ENCODE measurements around the gene S100A4. TPM values are rescaled to one million over a fixed set of nuclear protein-coding genes. Genes with fewer than 3 reads are reported as not detected.
"Not testable (repeated sequence)": the region's sequence is repeated elsewhere in the genome, so short reads cannot be mapped to it uniquely, and the experiment has no call there.

Gene S100A4
- total RNA-seq, 2 experiments from 2014 or later = 898 to 906 TPM

- DNase-seq (no peak), ATAC-seq (no peak)
- Mint-ChIP-seq H3K27me3 (peaks cover 33% of the 10 kb centered on the region), H3K4me3 (no peak overlapping the region), H3K9me3 (ENCODE audit: low read depth) (no peaks in the 10 kb centered on the region), H3K27ac (no peak overlapping the region), H3K36me3 (no peaks in the 10 kb centered on the region), H3K4me1 (peaks cover 10% of the 10 kb centered on the region)
- CTCF ChIA-PET = interaction anchor here (1.0 to 2.9 kb wide), 3 partner anchors 17 to 66 kb away, joined by 3 to 17 read pairs (median 5); no protein-coding TSS in a partner anchor
Observed at GRCh38 chr1:153577138-153577537, 31.5 kb upstream of the S100A4 start.

- Mint-ChIP-seq H3K27me3 (peaks cover 33% of the 10 kb centered on the region), H3K4me1 (peaks cover 16% of the 10 kb centered on the region)
- CTCF ChIA-PET = interaction anchor here (0.6 to 2.9 kb wide), 2 partner anchors 64 to 85 kb away, joined by 3 to 17 read pairs; no protein-coding TSS in a partner anchor
- not testable (repeated sequence) for H3K27ac Mint-ChIP-seq; DNase-seq; ATAC-seq; H3K9me3 Mint-ChIP-seq (ENCODE audit: low read depth); H3K4me3 Mint-ChIP-seq; H3K36me3 Mint-ChIP-seq
Observed at GRCh38 chr1:153575497-153575896, 29.9 kb upstream of the S100A4 start.

- CTCF ChIA-PET, ATAC-seq: not testable (repeated sequence)
Observed at GRCh38 chr1:153575081-153575491, 29.5 kb upstream of the S100A4 start.

GRCh38 chr1:153573351-153573750 is 27.7 kb upstream of the S100A4 start:
- Mint-ChIP-seq H3K4me3 (no peak overlapping the region), H3K9me3 (ENCODE audit: low read depth) (no peaks in the 10 kb centered on the region), H3K27me3 (peaks cover 27% of the 10 kb centered on the region), H3K36me3 (no peaks in the 10 kb centered on the region), H3K4me1 (peaks cover 24% of the 10 kb centered on the region), H3K27ac (peak overlapping the region; percentile 42)
- DNase-seq = no peak
- no peak for ATAC-seq
- CTCF ChIA-PET = interaction anchor here (1.0 to 7.3 kb wide), 9 partner anchors 13 to 194 kb away, joined by 3 to 214 read pairs (median 5); partner anchors contain the start of genes CHTOP, ILF2, S100A13 and S100A6

More at GRCh38 chr1:153575081-153575491, 29.5 kb upstream of the S100A4 start:
- peaks cover 33% of the 10 kb centered on the region for H3K27me3 Mint-ChIP-seq
- H3K27ac Mint-ChIP-seq; H3K36me3 Mint-ChIP-seq; H3K9me3 Mint-ChIP-seq (ENCODE audit: low read depth); DNase-seq; H3K4me3 Mint-ChIP-seq: not testable (repeated sequence)
- peaks cover 16% of the 10 kb centered on the region for H3K4me1 Mint-ChIP-seq

- Mint-ChIP-seq H3K27ac (peak overlapping the region; percentile 42), H3K9me3 (ENCODE audit: low read depth) (no peaks in the 10 kb centered on the region), H3K27me3 (peaks cover 19% of the 10 kb centered on the region), H3K36me3 (no peaks in the 10 kb centered on the region), H3K4me1 (peaks cover 32% of the 10 kb centered on the region), H3K4me3 (no peak overlapping the region)
- DNase-seq (peak; percentile 73), ATAC-seq (peak; percentile 79)
- CTCF ChIA-PET = interaction anchor here (0.6 to 7.3 kb wide), 19 partner anchors 9 to 414 kb away, joined by 3 to 214 read pairs (median 4); partner anchors contain the start of genes CHTOP, ILF2, RAB13 and S100A13
Observed at GRCh38 chr1:153572569-153573015, 27.0 kb upstream of the S100A4 start.

GRCh38 chr1:153571706-153572105 is 26.1 kb upstream of the S100A4 start:
- DNase-seq = no peak
- Mint-ChIP-seq H3K27me3 (peaks cover 11% of the 10 kb centered on the region), H3K36me3 (no peaks in the 10 kb centered on the region), H3K4me3 (no peak overlapping the region), H3K27ac (no peak overlapping the region), H3K4me1 (peaks cover 40% of the 10 kb centered on the region), H3K9me3 (ENCODE audit: low read depth) (no peaks in the 10 kb centered on the region)
- no peak for ATAC-seq
- CTCF ChIA-PET = interaction anchor here (0.6 to 7.3 kb wide), 17 partner anchors 8 to 415 kb away, joined by 3 to 214 read pairs (median 5); partner anchors contain the start of genes CHTOP, ILF2, RAB13 and S100A5

- CTCF ChIA-PET = interaction anchor here (1.1 to 7.3 kb wide), 6 partner anchors 36 to 416 kb away, joined by 4 to 214 read pairs (median 14); partner anchors contain the start of genes CHTOP, RAB13 and S100A6
- Mint-ChIP-seq H3K36me3 (no peaks in the 10 kb centered on the region), H3K9me3 (ENCODE audit: low read depth) (no peaks in the 10 kb centered on the region), H3K4me3 (no peak overlapping the region), H3K27ac (no peak overlapping the region), H3K4me1 (peaks cover 47% of the 10 kb centered on the region), H3K27me3 (peaks cover 5% of the 10 kb centered on the region)
- ATAC-seq = no peak
- DNase-seq = no peak
Observed at GRCh38 chr1:153570874-153571273, 25.3 kb upstream of the S100A4 start.

GRCh38 chr1:153569465-153569864 is 23.9 kb upstream of the S100A4 start:
- DNase-seq = no peak
- Mint-ChIP-seq H3K36me3 (no peaks in the 10 kb centered on the region), H3K9me3 (ENCODE audit: low read depth) (no peaks in the 10 kb centered on the region), H3K27ac (no peak overlapping the region), H3K4me3 (no peak overlapping the region), H3K4me1 (peaks cover 54% of the 10 kb centered on the region), H3K27me3 (peaks cover 5% of the 10 kb centered on the region)
- CTCF ChIA-PET = interaction anchor here (1.0 to 7.3 kb wide), 9 partner anchors 9 to 398 kb away, joined by 3 to 214 read pairs (median 15); partner anchors contain the start of genes CHTOP, CREB3L4, S100A5 and S100A6
- no peak for ATAC-seq

GRCh38 chr1:153568367-153569099 is 22.9 kb upstream of the S100A4 start:
- peaks cover 54% of the 10 kb centered on the region for H3K4me1 Mint-ChIP-seq
- H3K36me3 Mint-ChIP-seq = no peaks in the 10 kb centered on the region
- H3K4me3 Mint-ChIP-seq = peak overlapping the region; percentile 59
- peaks cover 5% of the 10 kb centered on the region for H3K27me3 Mint-ChIP-seq
- no peaks in the 10 kb centered on the region for H3K9me3 Mint-ChIP-seq (ENCODE audit: low read depth)
- peak; percentile 38 for ATAC-seq
- H3K27ac Mint-ChIP-seq = peak overlapping the region; percentile 76
- CTCF ChIA-PET = interaction anchor here (0.6 to 7.3 kb wide), 16 partner anchors 9 to 418 kb away, joined by 3 to 214 read pairs (median 8); partner anchors contain the start of genes CHTOP, CREB3L4, S100A4 and S100A5
- DNase-seq = peak; percentile 88

- Mint-ChIP-seq H3K4me3 (no peak overlapping the region), H3K27ac (peak overlapping the region; percentile 60), H3K4me1 (peaks cover 48% of the 10 kb centered on the region), H3K27me3 (peaks cover 5% of the 10 kb centered on the region), H3K36me3 (no peaks in the 10 kb centered on the region), H3K9me3 (ENCODE audit: low read depth) (no peaks in the 10 kb centered on the region)
- CTCF ChIA-PET = interaction anchor here (0.6 to 7.3 kb wide), 15 partner anchors 8 to 419 kb away, joined by 3 to 214 read pairs (median 8); partner anchors contain the start of genes CHTOP, S100A4, S100A5 and S100A6
- DNase-seq (no peak), ATAC-seq (no peak)
Observed at GRCh38 chr1:153567621-153568366, 22.2 kb upstream of the S100A4 start.

- CTCF ChIA-PET = interaction anchor here (0.6 to 4.1 kb wide), 14 partner anchors 10 to 72 kb away, joined by 3 to 41 read pairs (median 4); partner anchors contain the start of genes CHTOP, S100A3, S100A4 and S100A5
- peaks cover 5% of the 10 kb centered on the region for H3K27me3 Mint-ChIP-seq
- H3K27ac Mint-ChIP-seq = peak overlapping the region; percentile 98
- H3K9me3 Mint-ChIP-seq (ENCODE audit: low read depth) = no peaks in the 10 kb centered on the region
- DNase-seq = peak; percentile 93
- H3K4me1 Mint-ChIP-seq = peaks cover 41% of the 10 kb centered on the region
- ATAC-seq = peak; percentile 94
- H3K36me3 Mint-ChIP-seq = no peaks in the 10 kb centered on the region
- H3K4me3 Mint-ChIP-seq = peak overlapping the region; percentile 17
Observed at GRCh38 chr1:153566414-153567371, 21.1 kb upstream of the S100A4 start.

Data from activated CD8-positive, alpha-beta memory T cell treated with anti-CD3 and anti-CD28 coated beads, Interleukin-2, amount 10 ng/mL, durations not matched to agents 7 days and 5 days (primary cell).